ENCODE data around the gene SPSB4.
"Not testable (repeated sequence)": the region's sequence is repeated elsewhere in the genome, so short reads cannot be mapped to it uniquely, and the experiment has no call there.

SPSB4 gene

DNA sequence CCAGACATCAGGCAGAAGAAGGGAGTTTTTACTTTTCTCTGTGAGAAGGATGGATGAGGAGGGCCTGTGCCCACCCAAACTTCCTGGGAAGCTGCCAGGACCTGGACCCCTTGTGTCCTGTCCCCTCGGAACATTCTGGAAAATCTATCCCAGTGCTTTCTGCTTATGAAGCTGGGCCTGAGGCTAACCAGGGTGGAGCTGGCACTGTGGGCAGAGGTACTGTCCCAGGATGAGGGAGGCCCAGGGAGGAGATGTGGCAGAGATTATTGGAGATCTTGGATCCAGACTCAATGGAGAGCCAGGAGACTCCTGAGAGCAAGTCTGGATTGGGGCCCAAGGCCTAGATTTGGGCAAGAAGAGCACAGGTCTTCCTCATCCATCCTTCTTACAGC is 44.4 kb downstream of the SPSB4 start:
- no peak for DNase-seq (ENCODE audit: low read depth)

DNA sequence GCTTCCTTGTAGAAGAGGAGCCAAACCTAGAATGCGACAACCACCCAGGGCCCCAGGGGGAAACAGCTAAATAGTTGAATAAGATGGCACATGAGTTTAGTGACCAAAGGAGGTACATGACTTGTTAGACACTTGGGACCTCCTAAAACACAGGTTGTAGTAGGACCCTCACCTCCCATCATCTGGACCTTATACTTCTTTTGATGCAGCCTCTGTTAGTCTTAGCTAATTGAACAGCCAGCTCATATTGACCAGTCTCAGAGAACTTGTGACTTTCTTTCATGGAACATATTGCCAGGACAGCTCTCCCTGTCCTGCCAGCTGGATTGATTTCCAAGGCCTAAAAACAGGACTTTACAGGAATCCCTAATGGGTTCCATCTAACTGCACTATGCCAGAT is 45.0 kb downstream of the SPSB4 start:
- DNase-seq (ENCODE audit: low read depth), result no peak

DNA sequence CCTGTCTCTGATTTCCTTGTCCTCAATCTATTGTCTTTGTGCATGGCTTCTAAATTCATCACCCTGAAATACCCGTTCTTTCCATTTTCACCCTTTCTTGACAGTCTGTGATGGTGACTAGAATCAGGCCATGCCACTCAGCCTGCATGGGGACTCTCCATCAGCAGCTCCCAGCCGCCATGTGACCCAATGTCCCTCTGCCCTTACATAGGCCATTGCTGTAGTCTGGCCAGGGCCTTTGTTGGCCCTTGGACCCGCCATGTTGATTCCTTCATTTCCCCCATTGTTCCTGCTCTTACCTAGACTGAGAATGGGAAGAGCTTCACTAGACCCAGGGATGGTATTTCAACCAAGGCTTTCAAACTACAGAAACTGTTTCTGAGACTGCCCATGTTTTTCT is 45.8 kb downstream of the SPSB4 start:
- no peak for DNase-seq (ENCODE audit: low read depth)

DNA sequence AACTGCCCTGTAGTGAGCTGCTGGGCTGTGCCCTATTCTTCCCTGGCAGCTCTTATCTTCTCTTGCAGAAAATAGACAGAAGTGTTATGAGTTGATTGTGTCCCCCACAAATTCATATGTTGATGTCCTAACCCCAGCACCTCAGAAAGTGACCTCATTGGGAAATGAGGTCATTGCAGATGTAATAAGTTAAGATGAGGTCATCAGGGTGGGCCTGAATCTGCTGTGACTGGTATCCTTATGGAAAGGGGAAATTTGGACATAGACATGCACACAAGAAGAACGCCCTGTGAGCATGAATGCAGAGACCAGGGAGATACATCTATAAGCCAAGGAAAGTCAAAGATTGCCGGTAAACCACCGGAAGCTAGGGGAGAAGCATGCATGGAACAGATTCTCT is 49.0 kb downstream of the SPSB4 start:
- DNase-seq (ENCODE audit: low read depth), result no peak

DNA sequence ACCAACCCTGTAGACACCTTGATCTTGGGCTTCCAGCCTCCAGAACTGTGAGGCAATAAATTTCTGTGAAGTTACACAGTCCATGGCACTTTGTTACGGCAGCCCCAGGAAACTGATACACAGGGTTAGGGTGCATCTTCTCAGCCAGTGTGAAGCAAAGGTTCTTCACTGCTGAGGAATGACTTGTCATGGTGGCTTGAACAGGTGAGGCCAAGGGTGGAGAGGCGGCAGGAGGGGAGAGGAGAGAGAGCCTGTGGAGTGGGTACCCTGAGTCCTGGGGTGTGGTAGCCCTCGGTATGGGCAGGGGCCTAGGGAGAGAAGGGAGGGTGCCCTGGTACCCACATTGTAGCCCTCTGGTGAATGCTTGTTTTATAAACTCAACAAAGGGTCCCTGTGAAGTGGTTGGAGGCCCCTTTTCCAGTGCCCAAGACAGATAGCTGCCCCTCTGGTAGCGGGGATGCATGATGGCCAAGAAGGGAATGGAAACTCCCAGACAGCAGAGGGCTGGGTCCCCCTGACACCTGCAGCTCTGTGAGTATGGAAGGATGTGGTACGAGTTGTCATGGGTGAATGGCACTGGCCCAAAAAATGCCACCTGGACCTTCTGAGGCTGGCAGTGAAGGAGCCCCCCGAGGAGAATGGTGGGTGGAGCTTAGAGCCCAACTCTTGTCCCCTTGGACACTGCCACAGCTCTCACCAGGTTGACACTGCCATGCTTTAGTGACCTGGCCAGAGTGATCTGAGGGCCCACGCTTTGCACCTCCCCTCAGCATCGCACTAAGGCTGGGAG is 49.6 kb downstream of the SPSB4 start:
- no peak for DNase-seq (ENCODE audit: low read depth)

DNA sequence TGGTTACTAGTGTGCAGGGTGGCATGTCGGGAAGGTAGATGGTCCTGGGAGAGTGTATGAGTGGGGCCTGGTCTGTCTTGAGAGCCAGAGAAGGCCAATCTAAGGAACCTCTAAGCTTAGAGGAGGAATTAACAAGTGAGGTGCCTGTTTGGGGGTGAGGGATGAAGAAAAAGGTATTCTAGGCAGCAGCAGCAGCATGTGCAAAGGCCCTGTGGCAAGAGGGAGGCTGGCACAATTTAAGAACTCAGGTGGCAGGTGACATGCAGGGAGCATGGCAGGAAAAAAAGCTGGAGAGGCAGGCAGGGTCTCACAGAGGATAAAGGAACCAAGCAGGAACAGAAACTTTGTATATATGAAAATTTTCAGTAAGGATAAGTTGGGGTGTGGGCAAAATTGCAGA is 51.2 kb downstream of the SPSB4 start:
- no peak for DNase-seq (ENCODE audit: low read depth)

DNA sequence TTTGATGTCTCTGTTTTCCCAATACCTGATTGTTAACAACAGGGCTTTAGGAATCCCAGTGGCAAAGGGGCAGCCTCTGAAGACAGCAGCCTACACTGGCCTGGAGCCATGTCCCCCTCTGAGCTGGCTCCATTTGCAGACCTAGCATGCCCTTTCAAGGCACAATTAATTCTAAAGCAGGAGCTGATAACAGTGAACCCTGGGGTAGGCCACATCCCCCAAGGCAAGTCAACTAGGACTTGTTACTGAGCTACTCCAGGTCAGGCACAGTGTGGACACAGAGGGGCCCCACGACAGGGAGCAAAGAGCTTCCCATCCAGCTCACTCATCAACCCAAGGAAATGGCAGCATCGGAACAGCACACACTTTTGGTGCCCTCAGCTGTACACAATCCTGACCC is 51.9 kb downstream of the SPSB4 start:
- DNase-seq (ENCODE audit: low read depth), result no peak

DNA sequence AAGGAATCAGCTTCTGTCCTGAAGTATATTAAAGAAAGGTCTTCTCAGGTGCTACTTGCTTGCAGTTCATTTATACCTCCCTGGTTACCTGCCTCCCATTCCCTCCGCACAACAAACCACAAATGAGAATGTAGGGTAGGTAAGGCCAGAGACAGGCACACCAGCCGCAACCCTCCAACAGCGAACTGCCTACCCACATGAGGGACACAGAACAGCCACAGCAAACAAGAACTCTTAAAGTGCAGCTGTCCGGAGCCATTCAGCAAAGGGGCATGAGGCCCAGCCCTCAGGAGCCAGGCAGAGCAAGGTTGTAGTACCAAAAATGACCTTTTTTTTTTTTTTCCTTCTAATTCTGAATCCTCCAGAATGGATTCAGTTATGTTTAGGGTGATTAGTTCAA is 52.4 kb downstream of the SPSB4 start:
- DNase-seq (ENCODE audit: low read depth), result no peak

DNA sequence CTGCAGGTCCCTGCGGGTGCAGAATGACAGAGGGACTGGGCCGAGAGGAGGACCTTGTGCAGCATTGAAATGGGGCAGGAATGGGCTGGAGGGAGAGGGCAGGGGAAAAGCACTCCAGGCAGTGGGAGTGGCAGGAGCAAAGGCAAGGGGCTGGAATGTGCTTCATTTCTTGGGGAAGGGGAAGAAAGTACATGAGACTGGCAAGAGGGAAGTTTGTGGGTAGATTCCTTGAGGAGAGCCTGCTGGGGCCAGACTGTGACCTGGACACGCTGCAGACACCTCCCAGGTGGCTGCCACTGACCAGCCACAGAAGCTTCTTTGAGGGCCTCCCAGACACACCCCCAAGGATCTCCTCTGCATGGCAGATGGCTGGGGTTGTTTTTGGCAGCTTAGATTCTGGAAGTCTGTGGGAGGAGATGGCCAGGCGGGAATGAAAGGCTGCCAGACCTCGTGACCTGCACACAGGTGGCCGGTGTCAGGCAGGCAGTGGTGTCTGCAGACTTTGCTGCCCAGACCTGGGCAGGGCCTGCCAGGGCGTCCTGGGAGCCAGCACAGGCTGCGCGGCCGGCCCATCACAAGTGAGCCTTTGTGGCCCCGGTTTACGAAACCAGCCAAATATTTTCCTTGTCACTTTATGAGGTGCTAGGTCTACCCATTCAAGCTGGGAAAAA is 53.1 kb downstream of the SPSB4 start:
- DNase-seq (ENCODE audit: low read depth), result no peak

DNA sequence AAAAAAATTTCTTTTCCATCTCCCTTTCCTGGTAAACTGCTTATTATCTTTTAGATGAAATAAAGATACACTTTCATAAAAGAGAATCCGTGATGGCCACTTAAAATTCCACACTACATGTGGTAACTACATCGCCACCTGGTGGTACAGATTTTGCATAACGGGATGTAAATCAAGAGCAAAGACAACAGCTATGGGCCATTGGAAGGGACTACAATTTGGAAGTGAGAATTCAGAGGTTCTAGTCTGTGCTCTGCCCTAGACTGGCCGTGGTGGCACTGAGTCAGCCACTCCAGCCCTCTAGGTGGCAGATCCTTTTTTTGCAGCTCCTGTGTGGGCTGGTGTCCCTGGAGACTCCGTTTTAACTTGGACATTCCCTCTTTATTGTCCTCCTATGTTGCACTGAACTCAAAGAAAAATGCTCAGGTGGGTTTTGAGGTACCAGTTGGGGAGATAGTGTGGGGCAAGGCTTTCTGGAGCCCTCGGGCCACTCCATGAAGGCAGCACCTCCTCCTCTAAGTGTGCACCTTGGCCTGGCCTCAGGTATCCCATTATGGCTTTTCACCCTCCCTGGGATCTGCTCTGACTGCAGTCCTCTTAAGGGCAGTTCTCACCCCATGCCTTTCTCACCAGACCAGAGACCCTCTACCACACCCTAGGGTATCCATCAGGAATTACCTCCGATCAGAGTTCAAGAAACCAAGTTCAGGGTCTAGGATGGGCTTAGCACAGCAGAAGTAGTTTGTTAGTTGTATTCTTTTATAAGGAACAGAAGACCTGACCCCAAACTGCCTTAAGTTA is 54.9 kb downstream of the SPSB4 start:
- DNase-seq (ENCODE audit: low read depth), result peak; percentile 31

DNA sequence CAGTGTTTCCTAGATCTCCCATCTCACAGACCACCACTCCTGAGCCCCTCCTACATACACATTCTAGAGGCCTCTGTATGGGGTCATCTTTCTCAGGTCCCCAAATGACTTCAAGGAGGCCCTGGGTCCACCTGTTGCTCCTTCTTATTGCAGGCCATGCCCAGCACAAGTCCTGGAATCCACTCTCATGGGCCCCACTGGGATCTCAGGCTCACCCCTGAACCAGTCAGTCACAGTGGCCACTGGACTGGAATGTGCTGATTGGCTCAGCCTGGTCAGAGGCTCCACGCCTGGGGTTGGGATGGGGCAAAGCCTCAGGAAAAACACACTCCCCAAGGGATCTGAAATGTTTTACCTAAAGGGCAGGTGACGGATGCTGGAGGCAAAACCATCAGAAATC is 55.7 kb downstream of the SPSB4 start:
- no peak for DNase-seq (ENCODE audit: low read depth)

DNA sequence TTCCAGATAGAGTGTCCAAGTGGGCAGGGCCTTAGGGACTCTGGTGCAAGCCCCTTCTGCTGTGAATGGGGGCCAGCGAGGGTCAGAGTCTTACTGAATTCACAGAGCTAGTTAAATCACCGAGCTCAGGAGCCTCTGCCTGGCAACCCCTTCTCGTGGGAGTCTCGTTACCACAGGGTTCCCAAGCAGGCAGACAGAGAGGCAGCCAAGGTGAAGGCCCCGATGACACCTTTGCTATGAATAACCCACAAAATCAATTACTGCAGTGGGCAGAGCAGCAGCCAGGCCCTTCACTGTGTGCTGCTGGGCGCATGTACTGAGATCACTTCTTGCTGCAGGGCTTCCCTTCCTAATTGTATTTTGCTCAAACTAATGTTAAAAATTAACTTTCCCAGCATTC is 56.9 kb downstream of the SPSB4 start:
- no peak for DNase-seq (ENCODE audit: low read depth)

DNA sequence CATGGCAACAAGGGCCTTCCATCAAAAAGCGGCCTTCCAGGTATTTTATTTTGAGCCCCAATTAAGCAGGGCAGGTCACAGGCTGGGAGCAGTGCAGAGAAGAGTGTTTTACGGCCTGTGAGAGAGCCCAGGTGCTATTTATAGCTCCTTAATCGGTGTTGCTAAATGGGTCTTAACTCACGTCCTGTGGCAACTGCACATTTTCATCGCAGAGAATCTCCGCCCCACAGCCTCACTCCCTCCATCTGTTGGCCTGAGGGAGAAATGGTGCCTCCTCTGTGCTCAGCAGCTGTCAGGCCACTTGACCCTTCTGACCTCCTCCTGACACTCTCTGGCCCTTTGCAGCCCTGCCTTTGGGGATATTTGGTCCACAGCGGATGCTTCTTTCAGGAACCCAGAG is 58.6 kb downstream of the SPSB4 start:
- no peak for DNase-seq (ENCODE audit: low read depth)

DNA sequence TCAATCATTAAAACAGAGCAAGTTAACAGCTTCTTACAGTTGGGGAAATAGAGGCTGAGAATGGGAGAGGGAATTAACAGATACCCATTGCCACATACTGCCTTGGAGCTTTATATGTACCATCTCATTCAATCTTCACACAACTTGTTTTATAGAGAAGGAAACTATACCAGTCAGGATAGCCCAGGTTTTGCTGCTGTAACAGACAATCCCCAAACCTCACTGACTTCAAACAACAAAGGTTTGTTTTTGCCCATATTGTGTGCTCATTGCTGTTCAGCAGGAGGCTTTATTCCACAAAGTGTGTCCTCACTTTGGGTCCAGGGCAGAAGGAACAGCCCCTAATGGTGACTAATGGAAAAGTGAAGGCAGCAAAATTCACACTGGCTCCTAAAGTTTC is 59.2 kb downstream of the SPSB4 start:
- no peak for DNase-seq (ENCODE audit: low read depth)

DNA sequence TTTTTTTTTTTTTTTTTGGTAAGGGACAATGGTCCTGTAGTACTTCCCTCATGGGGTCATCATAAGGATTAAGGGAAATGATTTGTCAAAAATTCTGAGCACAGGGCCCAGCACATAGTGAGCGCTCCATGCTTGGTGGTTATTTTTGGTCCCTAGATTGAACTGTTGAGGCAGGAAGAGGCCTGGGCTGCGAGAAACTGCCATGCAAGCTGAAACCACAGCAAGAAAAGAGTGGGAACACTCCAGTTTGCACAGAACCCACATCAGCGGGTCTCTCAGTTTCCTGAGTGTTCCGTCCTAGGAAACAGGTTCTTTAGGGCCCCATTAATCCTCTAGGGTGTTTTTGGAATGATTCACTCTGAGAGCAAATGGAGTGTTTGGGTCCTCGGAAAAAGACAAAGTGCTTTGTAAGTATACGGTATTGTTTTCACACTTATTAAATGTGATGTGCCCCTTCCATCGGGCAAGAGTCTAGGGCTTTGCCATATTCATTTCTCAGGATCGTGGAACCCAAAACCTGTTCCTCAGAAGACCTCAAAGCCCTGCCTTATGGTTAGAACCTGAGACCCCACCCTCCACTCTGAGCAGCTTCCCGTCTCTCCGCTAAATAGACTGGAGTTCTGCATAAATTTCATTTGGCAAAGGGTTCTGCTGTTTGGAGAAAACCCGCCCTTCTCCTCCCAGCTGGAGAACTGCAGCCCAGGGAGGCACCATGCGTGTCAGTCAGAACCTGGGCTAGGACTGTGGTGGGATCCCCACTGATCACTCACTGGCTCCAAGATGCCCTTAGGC is 60.4 kb downstream of the SPSB4 start:
- no peak for DNase-seq (ENCODE audit: low read depth)

DNA sequence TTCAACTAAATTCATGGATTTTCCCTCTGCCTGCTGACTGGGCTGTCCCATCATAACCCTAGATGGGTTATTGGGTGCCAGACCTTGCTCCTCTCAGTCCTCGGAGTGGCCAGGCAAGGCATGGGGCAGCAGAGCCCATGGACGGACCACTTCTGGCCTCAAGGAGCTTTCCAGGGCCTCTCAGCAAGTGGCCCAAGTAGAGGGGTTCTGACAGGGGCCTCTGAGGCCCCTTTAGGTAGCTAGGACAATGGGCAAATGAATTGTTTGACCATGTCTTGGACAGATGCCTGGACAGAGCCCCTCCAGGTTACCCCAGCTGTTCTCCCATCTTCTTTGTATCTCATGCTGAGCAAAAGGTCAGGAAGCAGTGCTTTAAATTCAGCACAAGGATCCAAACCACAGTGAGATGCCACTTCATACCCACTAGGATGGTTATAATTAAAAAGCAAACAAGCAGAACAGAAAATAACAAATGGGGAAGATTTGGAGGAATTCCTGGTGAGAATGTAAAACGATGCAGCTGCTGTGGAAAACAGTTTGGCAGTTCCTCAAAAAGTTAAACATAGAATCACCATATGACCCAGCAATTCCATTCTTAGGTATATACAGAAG is 61.6 kb downstream of the SPSB4 start:
- DNase-seq (ENCODE audit: low read depth), result no peak

DNA sequence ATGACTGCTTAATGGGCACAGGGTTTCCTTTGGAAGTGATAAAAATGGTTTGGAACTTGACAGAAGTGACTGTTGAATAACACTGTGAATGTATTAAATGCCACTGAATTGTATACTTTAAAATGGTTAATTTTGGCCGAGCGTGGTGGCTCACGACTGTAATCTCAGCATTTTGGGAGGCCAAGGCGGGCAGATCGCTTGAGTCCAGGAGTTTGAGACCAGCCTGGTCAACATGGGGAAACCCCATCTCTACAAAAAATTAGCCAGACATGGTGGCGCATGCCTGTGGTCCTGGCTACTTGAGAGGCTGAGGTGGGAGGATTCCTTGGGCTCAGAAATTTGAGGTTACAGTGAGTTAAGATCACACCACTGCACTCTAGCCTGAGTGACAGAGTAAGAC is 62.5 kb downstream of the SPSB4 start:
- not testable (repeated sequence) for DNase-seq (ENCODE audit: low read depth)

DNA sequence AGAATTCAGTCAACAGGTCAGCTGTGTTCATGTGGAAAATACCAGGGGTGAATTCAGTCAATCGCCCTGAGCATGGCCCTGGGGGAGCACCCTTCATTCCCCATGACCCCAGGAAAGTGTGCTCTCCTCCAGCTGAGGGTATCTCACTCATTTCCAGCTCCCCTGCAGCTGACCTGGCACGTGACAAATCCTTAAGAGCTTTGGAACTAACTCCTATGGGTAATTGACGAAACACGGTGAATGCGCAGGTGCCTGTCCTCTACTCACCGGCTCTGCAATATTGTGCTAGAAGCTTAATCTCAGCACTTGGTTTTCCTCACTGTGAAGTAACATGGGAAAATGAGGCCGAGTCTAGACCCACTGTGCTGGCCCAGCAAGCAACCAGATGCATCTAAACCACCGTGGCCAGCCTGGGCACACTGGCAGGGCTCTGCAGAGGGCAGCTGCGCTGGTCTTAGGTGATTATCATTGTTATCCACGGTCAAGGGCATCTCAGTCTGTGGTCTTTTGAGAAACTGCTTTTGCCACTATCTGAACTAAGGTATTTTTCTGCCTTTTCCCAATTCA is 63.1 kb downstream of the SPSB4 start:
- DNase-seq (ENCODE audit: low read depth), result no peak

DNA sequence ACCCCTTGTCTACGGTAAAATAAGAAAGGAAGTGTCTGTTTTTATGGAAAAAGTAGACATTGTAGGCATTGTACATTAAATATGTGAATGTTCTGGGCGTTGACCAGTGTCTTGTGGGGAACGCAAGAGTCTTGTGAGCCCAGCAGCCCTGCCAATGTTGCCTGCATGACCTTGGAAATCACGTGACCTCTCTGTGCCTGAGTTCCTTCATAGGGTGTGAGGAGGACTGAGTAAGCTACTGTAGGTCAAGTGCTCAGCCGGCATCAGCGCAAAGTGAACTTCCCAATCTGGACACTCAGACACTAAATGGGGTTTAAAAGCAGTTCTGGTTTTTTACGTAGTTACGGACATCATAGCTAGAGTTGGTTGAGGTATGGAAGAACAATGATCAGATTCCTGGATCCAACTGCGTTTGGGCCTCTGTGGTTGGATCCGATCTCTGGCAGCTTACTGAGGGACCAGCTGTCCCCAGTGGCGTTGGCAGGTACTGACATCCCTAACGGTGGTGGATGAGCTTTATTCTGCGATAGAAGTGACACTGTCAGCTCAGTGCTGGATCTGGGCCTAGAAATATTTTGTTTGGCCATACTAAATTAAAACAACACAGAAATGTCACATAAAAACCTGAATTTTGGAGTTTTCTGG is 63.8 kb downstream of the SPSB4 start:
- no peak for DNase-seq (ENCODE audit: low read depth)

DNA sequence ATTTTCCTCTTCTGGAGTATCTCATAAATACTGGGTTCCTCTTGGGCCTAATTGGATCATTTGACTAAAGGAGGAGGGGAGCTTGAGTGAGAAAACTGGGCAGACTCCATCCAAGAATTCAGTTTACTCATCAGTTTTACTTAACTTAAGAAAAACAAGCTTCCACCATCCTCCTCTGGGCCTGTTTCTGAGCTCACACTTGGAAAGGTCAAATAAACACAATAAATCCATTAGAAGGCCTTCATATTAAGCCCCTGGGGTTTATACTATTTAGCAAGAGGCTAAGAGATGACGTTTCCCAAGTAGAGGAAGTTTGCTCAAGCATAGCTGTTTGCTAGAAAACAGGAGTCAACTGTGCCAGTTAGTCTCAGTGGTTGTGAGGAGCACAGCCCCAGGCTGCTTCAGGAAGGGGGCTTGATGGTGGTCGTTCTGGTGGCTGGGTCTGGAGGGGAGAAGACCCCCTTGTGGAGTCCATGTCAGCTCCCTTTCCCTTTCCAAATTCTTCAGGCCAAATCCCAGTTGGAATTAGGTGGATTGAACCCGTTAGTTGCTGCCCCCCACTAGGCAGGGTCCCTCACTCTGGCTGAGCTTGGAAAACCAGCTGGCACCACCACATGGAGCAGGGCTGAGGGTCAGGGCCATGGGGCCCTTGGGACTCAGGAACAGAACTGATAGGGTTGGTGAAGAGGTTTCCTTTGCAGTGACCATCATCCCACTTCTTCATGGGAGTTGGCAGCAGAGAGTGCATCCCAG is 64.8 kb downstream of the SPSB4 start:
- DNase-seq (ENCODE audit: low read depth), result no peak

Data from stimulated activated CD4-positive, alpha-beta T cell treated with anti-CD3 and anti-CD28 coated beads, Interleukin-2, amount 100 ng/mL, for 4 hours (primary cell).